GM10847 (cell line): Measurements from ENCODE around the gene PARD3B.

Experiments used
- POLR2A ChIP-seq: IDR thresholded peaks from 2 replicates; pipeline ENCODE4 v1.6.1; 2011; ENCODE audit not compliant: insufficient read length; ENCODE audit errors: extremely low read depth

PARD3B gene

DNA sequence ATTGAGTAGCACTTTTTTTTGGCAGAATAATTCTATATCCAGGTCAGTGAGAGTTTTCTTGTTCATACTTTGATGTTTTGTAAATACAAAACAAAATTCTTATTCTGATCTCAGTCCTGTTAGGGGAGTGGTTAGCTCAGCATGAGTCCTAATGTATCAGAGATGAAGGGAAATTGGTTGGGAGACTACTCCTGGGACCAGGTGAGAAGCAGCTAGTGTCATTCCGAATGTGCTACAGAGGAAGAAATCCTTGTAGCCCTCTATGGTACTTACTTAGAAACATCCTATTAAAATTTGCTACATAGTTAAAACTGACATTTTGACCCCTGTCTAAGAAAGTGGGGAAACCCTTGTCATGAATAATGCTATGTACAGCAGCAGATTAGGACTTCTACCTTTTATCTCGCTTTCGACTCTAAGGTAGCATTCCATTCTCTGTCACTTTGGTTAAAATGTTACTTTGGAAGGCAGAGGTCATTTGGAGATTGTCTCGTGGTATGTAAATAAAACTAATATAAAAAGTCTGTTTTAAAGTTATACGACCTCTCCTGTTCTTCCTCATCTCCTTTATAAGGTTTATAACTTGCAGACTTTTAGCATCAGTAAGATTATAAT, 65.8 kb downstream of the PARD3B start:
- TF ChIP-seq POLR2A = no peak

DNA sequence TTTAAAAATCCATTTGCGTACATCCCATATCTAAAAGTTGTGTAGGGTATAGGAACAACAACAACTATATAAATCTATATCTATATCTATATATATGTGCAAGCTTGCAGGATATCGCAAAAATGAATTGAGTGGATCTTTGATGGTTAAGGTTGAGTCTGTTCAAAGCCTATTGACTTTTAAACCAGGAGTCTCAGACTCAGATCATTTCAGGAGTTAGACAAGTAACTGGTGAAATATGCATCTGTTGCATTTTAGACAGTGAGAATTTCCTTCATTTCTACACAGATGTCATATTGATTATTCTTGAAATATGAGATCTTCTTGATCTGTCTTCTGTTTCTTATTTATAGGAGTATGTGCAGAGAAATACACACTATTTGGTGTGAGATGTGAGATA, 66.5 kb downstream of the PARD3B start:
- TF ChIP-seq POLR2A = no peak

DNA sequence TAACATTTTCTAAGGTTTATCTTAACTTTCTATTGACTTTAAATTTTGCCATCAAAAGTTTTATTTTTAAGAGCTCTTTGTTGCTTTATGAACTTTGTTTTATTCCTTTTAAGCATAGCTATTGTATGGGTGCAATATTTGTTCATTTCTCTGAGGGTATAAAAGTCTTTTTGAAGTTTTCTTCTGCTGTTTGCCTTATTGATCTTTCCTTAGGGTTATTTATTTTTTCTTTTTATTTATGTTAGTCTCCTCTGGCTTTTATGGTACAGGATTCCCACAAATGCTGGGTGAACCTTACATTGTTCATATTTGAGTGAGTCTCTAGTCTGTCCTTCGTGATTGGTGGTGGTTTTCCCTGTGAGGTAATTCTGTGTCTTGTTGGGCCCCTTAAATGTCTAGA, 68.4 kb downstream of the PARD3B start:
- no peak for TF ChIP-seq POLR2A

- TF ChIP-seq POLR2A = no peak
Measured at GRCh38 chr2:204615456-204615855, 70.2 kb downstream of the PARD3B start.

- TF ChIP-seq POLR2A = no peak
Measured at GRCh38 chr2:204625135-204625534, 79.9 kb downstream of the PARD3B start.

DNA sequence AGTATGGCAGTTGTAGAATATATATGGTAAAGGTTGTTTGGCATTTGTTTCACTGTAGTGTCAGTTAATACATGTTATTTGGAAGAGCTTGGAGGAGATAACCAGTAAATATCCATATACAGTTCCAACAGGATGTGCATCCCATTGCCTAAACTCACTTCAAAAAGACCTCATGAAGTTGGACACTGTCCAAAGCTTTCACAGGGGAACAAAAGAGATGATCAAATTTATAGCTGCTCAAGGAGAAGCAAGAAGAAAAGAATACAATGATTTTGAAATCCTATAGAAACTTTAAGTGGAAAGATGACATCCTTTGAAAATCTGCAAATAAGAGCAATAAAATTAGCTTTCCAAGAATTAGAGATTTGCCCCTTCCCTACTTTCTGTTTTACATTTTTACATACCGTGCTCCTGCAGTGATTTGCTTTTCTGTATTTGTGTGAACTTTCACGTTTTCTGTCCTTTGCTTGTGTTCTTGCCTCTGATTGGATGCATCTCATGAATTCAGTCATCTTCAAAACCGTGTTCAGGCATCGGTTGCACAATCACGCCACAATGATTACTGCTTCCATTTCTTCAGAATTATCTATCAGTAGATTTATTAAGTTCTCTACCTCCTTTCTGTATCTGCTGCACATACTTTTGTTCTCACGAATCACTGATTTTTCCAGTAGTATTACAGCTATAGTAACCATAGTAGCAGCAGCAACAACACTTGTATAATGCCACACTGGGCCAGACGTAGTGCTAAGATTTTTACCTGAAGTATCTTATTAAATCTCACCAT, 83.8 kb downstream of the PARD3B start:
- no peak for TF ChIP-seq POLR2A

DNA sequence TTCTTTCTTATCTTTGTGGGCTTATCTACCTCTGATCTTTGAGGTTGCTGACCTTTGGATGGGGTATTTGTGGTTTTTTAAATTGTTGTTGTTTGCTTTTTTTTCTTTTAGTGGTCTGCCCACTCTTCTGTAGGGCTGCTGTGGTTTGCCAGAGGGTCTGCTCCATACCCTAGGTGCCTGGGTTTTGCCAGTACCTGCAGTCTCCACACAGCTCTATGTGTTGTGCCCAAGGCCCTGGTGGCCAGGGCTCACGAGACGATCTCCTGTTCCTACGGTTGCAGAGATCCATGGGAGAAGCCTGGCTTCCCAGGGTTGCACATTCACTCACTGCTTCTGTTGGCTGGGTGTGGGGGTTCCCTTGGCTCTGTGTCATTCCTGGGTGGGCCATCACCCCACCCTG, 87.1 kb downstream of the PARD3B start:
- TF ChIP-seq POLR2A = no peak

GRCh38 chr2:204634564-204634963, 89.3 kb downstream of the PARD3B start:
- TF ChIP-seq POLR2A = no peak

- no peak for TF ChIP-seq POLR2A
Measured at GRCh38 chr2:204635478-204635877, 90.2 kb downstream of the PARD3B start.

DNA sequence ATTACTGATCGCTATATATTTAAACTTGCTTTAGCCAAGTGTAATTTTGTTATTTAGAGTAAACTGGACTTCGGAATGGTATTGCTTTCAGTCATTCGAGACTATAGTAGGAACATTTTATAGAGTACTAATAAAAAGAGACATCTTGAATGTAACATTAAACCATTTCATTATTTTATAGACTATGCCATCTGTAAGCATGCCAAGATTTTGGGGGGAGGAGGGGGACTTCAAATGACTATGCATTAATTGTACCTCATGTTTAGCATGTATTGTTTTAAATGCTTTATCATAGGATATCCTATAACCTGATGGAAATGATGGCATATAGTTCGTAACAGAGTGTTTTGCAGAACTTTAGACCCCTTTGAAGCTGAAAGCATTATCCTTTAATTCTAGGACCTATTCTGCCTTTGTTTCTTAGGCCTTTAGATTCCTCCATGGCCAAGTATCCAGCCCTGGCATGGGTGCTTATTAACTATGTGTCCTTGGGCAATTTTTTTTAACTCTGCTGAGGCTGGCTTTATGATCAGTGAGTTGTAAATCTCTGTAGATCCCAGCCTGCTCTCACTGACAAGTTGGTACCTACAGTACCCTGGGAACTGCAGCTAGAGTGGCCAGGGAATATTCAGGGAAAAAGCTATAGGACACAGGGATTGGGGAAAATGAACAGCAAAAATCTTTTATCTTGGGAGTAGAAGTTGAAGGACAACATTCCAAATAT, 93.4 kb downstream of the PARD3B start:
- no peak for TF ChIP-seq POLR2A

DNA sequence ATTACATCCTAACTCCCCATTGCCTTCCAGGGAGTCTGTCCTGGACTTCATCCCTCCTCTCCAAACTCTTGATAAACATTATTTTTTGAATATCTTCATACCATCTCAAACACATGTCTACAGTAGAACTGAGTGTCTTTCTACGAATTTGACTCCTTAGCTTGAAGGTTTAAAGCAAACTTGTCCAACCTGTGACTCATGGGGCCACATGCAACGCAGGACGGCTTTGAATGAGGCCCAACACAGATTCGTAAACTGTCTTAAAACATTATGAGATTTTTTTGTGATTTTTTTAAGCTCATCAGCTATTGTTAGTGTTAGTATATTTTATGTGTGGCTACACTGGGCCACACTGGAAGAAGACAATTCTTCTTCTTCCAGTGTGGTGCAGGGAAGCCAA, 98.1 kb downstream of the PARD3B start:
- TF ChIP-seq POLR2A = no peak

GRCh38 chr2:204645018-204645773, 99.9 kb downstream of the PARD3B start:
- no peak for TF ChIP-seq POLR2A

DNA sequence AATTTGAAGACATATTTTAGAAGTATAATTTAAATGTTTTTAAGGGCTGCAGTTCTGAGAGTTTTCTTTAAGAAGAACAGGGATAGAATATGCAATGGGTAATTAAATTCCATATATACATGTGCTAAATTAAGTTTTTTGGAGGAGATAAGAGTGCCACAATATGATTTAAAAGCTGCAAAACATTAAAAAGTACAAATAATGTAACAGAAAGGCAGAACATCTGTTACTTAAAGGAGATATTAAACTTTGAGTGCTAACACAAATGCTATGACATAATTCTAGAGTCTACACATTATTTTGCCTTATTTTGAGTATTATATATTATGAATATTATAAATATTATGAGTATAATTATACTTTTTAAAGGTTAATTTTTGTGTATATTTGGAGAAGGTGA, 102.4 kb downstream of the PARD3B start:
- no peak for TF ChIP-seq POLR2A

DNA sequence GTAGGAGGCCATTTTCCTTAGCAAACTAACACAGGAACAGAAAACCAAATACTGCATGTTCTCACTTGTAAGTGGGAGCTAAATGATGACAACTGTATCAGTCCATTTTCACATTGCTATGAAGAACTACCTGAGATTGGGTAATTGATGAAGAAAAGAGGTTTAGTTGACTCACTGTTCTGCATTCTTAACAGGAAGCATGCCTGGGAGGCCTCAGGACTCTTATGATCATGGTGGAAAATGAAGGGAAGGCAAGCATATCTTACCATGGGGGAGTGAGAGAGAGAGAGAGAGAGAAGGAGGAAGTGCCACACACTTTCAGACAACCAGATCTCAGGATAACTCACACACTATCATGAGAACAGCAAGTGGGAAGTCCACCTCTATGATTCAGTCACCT, 105.3 kb downstream of the PARD3B start:
- no peak for TF ChIP-seq POLR2A

DNA sequence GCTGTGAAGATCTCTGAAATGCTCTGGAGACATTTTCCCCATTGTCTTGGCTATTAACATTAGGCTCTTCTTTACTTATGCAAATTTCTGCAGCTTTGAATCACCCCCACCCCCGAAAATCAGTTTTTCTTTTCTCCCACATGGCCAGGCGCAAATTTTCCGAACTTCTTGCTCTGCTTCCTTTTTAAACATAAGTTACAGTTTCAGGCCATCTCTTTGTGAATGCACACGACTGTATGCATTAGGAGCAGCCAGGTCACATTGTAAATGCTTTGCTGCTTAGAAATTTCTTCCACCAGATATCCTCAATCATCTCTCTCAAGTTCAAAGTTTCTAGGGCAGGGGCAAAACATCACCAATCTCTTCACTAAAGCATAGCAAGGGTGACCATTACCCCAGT, 106.8 kb downstream of the PARD3B start:
- TF ChIP-seq POLR2A = no peak

DNA sequence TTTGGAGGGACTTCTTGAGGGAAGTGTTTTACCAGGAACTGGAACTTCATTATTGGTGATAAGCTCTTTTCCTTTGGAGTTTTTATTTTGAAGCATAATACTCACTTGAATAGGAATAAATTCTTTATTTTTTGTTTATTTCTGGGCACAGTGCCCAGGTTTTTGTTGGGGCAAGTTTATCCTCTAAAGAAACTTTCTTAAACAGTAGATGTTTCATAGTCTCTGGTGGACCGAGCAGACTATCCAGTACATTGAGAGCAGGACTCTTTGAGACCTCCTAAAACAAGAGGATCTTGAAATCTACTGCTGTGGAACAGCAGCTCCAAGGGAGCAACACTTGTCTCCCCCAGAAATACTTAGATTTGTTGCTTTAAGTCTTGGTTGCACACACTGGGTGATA, 109.4 kb downstream of the PARD3B start:
- TF ChIP-seq POLR2A = no peak

- no peak for TF ChIP-seq POLR2A
Measured at GRCh38 chr2:204655101-204655500, 109.8 kb downstream of the PARD3B start.
